ENCODE results near the gene KLKB1. TPM values are rescaled to one million over a fixed set of nuclear protein-coding genes. Genes with fewer than 3 reads are reported as not detected.
A peak's percentile ranks its signal among the peaks of the same experiment; 100 is the strongest.

The KLKB1 gene
- total RNA-seq, 2 experiments from 2014 or later = not detected

DNA sequence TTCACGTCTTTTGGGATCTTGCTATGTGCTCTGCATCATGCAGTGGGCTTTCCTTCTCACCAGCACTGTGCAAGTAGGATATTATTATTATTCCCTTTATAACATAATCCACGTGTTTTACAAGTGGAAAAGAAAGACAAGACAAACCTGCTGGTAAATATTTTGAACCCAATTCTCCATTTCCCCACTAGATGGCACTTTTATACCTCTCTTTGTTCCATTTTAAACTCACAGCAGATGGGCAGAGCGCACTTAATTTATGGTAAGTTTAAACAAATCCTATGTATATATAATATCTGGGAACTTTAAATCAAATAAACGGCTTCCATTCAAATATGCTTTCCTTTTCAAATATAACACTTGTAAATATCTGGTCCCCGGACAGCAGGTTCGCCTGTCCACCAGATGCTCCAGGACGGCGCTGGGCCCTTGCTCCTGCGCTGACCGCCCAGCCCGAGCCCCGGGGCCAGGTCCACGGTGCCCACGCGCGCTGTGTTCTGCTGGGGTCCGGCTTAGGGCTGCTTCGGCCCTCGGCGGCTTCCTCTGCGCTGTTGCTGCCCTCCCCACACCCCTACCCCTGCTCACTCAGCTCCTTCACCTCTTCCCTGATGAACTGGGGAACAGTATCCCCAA lies 69.8 kb downstream of the KLKB1 start:
- no TSS peak for BruUV-seq (replicated peaks)

DNA sequence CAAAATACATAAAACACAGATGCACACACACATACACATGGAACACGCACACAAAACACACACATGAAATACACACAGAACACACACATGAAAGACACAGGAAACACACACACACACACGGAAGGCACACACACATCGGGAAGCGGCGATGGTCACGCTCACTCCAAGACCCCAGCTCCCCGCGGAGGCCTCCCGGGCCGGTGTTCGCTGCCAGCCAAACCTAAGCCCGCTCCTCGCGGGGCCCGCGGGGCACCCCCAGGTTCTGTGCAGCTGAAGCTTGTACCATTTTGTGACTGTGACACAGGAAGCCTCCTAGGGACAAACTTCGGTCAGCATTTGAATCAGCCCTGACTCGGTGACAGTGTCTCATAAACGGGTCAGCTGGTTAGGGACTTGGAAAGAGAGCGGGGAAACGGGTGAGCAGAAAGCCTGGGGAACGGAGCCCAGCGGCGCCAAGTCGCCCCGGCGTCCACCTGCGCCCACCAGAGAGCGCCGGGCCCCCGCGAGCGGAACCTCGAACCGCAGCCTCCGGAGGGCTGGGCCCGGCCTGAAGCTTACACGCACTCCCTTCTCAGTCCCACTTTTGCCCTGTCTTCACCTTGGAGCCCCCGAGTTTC lies 70.8 kb downstream of the KLKB1 start:
- Histone ChIP-seq H4K20me1 (ENCODE audit: insufficient read depth, low read length) (no peaks in the 10 kb centered on the region), H2AFZ (ENCODE audit: low read length) (no peak overlapping the region), H3K27ac (ENCODE audit: low read depth, low read length, poor library complexity, severe bottlenecking) (no peak overlapping the region), H3K79me2 (ENCODE audit: insufficient read depth, low read depth, low read length) (no peaks in the 10 kb centered on the region), H3K9me2 (ENCODE audit: insufficient read depth, low read length) (no peaks in the 10 kb centered on the region), H3K9me3 (ENCODE audit: low read length) (no peaks in the 10 kb centered on the region), H3K4me2 (ENCODE audit: low read length) (no peak overlapping the region), H3K4me3 (ENCODE audit: low read depth, low read length, poor library complexity, severe bottlenecking) (no peak overlapping the region), H3K4me1 (ENCODE audit: insufficient read depth, low read length, poor library complexity, severe bottlenecking) (no peaks in the 10 kb centered on the region), H3K36me3 (ENCODE audit: insufficient read depth, low read length) (no peaks in the 10 kb centered on the region)
- ChIA-PET POLR2A (no interaction called here), CTCF (ENCODE audit: unreplicated experiment) (no interaction called here)
- no TSS peak for BruUV-seq (replicated peaks)
- no peak for DNase-seq (ENCODE audit: low spot score)
- intact Hi-C loops (cut with micrococcal nuclease; ENCODE audit: unreplicated experiment) = no loop called here
- TF ChIP-seq, protein P1, sequence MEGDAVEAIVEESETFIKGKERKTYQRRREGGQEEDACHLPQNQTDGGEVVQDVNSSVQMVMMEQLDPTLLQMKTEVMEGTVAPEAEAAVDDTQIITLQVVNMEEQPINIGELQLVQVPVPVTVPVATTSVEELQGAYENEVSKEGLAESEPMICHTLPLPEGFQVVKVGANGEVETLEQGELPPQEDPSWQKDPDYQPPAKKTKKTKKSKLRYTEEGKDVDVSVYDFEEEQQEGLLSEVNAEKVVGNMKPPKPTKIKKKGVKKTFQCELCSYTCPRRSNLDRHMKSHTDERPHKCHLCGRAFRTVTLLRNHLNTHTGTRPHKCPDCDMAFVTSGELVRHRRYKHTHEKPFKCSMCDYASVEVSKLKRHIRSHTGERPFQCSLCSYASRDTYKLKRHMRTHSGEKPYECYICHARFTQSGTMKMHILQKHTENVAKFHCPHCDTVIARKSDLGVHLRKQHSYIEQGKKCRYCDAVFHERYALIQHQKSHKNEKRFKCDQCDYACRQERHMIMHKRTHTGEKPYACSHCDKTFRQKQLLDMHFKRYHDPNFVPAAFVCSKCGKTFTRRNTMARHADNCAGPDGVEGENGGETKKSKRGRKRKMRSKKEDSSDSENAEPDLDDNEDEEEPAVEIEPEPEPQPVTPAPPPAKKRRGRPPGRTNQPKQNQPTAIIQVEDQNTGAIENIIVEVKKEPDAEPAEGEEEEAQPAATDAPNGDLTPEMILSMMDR (conservative IDR thresholded peaks at IDR 0.05; ENCODE audit: low read length) = no peak
- TF ChIP-seq EZH2phosphoT487 (IDR thresholded peaks at IDR 0.05; ENCODE audit: borderline replicate concordance, low read depth, low read length) = no peak

More for the DNA sequence above, 69.8 kb downstream of the KLKB1 start:
- intact Hi-C loops (cut with micrococcal nuclease; ENCODE audit: unreplicated experiment) = loop anchor here (2.0 kb wide), 1 partner anchor 290 kb away; no protein-coding TSS in a partner anchor
- TF ChIP-seq, protein P1 (conservative IDR thresholded peaks at IDR 0.05; ENCODE audit: low read length) = peak; percentile 85
- no peak for TF ChIP-seq EZH2phosphoT487 (IDR thresholded peaks at IDR 0.05; ENCODE audit: borderline replicate concordance, low read depth, low read length)
- ChIA-PET CTCF (ENCODE audit: unreplicated experiment) (no interaction called here), POLR2A (no interaction called here)
- Histone ChIP-seq H3K4me3 (ENCODE audit: low read depth, low read length, poor library complexity, severe bottlenecking) (no peak overlapping the region), H2AFZ (ENCODE audit: low read length) (no peak overlapping the region), H3K9me2 (ENCODE audit: insufficient read depth, low read length) (no peaks in the 10 kb centered on the region), H3K4me2 (ENCODE audit: low read length) (no peak overlapping the region), H3K79me2 (ENCODE audit: insufficient read depth, low read depth, low read length) (no peaks in the 10 kb centered on the region), H3K27ac (ENCODE audit: low read depth, low read length, poor library complexity, severe bottlenecking) (no peak overlapping the region), H4K20me1 (ENCODE audit: insufficient read depth, low read length) (no peaks in the 10 kb centered on the region), H3K4me1 (ENCODE audit: insufficient read depth, low read length, poor library complexity, severe bottlenecking) (no peaks in the 10 kb centered on the region), H3K9me3 (ENCODE audit: low read length) (no peaks in the 10 kb centered on the region), H3K36me3 (ENCODE audit: insufficient read depth, low read length) (no peaks in the 10 kb centered on the region)
- DNase-seq (ENCODE audit: low spot score) = peak; percentile 30

DNA sequence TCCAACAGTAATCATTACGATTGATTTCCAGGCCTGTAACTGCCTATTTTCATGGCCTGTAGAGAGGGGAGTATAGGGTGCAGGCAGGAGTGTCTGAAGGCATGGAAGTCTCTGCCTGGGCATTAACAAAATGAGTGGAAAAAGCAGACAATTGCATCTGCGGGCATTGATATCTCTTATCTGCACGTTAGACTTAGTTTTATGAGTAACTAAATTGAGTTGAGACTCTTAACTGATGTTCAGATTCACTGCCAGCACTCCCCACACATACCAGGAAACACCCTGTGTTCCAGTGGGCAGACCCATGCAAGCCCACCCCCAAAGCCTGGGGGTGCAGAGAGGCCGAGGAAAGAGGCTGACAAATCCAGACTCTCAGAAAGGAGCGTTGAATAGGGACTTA lies 72.0 kb downstream of the KLKB1 start:
- no TSS peak for BruUV-seq (replicated peaks)
- Histone ChIP-seq H4K20me1 (ENCODE audit: insufficient read depth, low read length) (no peaks in the 10 kb centered on the region), H3K36me3 (ENCODE audit: insufficient read depth, low read length) (no peaks in the 10 kb centered on the region), H2AFZ (ENCODE audit: low read length) (no peak overlapping the region), H3K4me1 (ENCODE audit: insufficient read depth, low read length, poor library complexity, severe bottlenecking) (no peaks in the 10 kb centered on the region), H3K9me2 (ENCODE audit: insufficient read depth, low read length) (no peaks in the 10 kb centered on the region), H3K27ac (ENCODE audit: low read depth, low read length, poor library complexity, severe bottlenecking) (no peak overlapping the region), H3K9me3 (ENCODE audit: low read length) (no peaks in the 10 kb centered on the region), H3K4me2 (ENCODE audit: low read length) (no peak overlapping the region), H3K79me2 (ENCODE audit: insufficient read depth, low read depth, low read length) (no peaks in the 10 kb centered on the region), H3K4me3 (ENCODE audit: low read depth, low read length, poor library complexity, severe bottlenecking) (no peak overlapping the region)
- ChIA-PET CTCF (ENCODE audit: unreplicated experiment) (no interaction called here), POLR2A (no interaction called here)
- DNase-seq (ENCODE audit: low spot score) = no peak
- TF ChIP-seq, protein P1 (conservative IDR thresholded peaks at IDR 0.05; ENCODE audit: low read length) = no peak
- no peak for TF ChIP-seq EZH2phosphoT487 (IDR thresholded peaks at IDR 0.05; ENCODE audit: borderline replicate concordance, low read depth, low read length)
- intact Hi-C loops (cut with micrococcal nuclease; ENCODE audit: unreplicated experiment) = no loop called here

Data from OCI-LY7 (cell line).